CD4-positive, alpha-beta T cell treated with Interleukin-15 for 1 hour (primary cell): Measurements from ENCODE around the gene MAPT.

Experiments used
- DNase-seq: peaks from one replicate; pipeline ENCODE4 v3.0.0-alpha.2; 2020

The MAPT gene

DNA sequence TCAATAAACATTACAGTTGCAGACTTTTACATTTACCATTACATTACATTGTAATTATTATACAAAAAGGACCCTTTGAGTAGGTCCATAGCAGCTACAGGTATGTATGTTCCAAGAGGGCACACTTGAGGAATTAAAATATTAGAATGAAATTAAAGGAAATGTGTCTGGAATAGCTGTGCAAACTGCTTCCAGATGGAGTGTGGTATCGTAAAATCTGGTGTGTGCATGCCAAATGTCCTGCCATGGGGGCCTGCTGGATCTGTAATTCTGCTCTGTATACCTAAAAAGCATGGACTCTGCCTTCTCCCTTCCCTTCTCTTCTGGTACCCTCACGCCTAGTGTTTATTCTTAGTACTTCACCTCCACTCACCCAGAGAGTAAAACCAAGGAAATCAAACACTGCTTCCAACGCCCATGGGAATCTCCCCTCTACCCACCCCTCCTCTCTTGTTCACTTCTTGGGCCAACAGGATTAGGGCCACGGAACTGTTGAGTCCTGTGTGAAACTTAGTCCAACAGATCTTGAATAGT is 143.4 kb downstream of the MAPT start:
- no peak for DNase-seq

DNA sequence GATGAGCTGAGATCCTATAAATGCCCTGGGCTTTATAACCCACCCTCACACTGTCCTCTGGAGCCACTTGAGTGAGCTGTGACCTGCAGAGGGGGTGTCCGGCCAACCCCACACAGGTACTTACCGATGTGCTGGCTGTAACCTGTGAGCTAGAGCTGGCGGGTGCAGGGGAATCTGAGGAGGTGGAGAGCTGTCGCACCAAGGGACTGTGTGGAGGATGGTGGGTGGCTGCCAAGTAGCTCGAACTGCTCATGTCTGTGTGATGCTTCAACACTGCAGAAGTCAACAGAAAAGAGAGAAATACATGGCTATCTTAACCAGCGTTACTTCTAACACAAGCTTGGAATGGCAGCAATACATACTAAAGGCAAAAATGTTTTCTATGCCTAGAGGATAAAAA is 144.1 kb downstream of the MAPT start:
- DNase-seq = no peak

DNA sequence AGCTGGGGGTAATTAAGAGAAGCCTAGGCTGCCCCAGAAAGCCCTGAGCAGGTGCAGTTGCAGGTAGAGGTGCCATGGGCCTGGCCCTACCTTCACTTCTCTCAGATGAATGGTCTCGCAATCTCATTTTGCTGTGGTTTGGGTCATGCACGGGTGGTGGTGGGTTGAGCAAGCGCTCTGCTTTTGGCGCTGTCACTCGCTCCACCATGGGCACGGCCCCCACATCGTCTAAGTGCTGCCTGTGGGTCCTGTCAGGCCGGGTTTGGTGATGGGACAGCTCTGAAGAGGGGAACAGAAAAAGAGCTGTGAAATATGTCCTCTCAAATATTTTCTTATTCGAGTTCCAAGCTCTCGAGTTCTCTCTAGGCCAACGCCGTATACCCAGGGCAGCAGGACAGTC is 144.6 kb downstream of the MAPT start:
- DNase-seq = no peak

DNA sequence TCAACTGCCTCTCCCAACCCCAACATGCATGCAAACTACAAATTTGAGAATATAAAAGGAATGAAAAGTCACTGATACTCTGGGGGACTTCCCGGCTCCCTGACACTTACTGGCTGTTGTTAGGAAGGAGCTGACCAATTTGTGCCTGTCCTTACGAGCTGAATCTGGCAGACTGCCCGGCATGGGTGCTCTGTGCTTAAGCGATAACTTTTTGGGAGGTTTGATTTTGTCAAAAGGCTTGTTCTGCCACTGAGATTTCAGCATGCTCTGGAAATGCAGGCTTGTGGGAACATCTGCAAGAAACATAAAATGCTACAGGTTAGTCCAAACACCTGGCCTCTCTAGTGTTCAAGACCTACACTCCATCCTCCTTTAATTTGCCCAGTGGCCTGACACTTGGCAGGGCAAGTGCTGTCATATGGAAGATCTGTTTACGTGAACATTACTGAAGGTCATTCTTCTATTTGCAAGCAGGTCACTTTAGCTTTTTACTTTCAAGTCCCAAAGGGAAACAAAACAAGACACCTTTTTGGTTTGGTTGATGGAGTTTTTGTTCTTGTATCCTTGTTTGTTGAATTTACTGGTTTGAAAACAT is 145.3 kb downstream of the MAPT start:
- DNase-seq = no peak

DNA sequence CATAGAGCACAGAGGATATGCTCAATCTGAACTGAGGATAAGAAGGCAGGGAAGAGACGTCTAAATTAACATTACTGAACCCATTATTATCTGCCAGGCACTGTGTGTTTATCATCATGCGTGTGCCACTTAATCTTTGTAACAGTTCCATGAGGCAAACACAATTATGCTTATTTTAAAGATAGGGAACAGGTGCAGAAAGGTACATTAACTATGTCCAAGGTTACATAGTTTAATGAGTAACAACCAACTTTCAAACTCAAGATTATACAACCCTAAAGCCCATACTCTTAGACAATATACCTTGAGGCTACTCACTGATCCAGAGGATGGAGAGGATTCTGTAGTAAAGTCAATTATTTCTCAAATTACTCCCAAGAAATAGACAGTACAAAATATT is 147.9 kb downstream of the MAPT start:
- no peak for DNase-seq

DNA sequence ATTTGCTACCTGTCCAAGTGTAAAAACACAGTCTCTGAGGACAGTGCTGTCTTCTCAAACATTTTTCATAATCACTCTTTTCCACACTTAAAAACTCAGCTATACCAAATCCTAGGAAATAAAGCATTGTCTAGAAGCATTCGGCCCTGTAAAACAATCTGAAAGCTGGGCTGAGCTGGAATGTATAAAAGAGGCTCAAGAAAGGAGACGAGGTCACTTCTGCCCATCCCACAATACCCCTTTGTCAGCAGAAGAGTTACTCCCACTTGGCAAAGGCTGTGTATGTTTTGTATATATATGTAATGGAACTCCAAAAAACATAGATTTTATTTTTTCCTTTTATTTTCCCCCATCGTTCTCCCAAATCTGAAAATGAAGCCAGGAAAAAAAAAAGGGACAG is 148.6 kb downstream of the MAPT start:
- DNase-seq = no peak

DNA sequence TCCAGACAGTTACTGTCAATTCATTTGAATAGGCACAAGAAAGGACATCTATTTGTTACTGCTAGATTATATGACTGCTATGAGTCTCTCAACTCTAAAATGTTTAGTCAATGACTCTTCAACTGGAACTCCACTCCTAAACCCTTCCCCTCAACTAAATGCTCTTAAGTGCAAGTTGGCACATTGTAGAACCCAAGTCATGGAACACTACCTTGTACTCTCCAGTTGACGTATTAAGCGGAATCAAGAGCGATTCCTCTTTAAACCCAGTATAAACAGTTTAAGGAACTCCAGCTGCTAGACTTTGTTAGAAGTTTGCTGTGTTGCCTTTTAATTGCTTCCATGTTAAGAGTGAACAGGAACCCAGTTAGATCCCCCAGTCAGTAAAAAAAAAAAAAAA is 149.3 kb downstream of the MAPT start:
- no peak for DNase-seq

DNA sequence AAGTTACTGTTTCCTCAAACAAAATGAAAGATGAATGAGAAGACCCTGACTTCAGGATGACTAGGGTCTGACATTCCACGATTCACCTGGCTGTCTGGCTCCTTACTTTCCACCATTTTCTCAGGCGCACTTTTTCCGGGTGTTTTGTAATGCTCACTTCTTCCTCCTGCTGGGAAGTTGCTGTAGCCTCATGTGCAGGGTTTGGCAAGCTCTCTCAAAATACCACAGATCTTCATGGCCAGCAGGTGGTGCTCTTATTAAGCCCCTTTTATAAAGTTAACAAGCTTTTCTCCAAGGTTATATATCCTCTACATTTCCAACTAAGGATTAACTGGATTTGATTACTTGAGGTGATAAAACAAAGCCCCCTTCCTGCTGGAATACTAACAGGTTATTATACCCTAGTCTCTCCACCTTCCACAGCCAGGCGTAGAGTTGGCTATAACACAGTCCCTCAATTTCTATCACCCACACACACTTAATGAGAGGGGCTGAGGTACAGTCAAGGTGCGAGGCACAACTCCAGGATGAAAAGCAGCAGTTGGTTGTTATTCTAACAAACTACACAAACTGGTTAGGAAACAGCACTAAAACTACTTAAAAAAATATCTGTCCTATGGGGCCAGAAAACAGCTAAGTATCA is 150.1 kb downstream of the MAPT start:
- DNase-seq = peak; percentile 45

DNA sequence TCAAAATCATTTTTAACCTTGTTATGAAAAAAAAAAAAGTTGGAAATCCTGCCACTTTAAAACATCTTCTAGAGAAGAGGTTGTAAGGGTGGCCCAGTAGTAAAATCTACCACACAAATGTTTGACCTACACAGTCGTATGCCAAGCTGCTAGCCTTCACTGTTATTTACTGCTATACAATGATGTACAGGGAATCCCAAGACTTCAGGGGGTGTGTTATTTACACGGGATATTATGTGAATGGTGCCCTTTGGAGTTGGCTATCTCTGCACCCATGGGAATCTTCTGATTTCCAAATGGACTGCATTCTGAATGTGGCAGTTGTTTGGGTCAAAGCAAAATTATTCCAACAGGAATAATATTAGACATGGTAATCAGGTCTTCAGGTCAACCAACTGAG is 150.6 kb downstream of the MAPT start:
- no peak for DNase-seq

DNA sequence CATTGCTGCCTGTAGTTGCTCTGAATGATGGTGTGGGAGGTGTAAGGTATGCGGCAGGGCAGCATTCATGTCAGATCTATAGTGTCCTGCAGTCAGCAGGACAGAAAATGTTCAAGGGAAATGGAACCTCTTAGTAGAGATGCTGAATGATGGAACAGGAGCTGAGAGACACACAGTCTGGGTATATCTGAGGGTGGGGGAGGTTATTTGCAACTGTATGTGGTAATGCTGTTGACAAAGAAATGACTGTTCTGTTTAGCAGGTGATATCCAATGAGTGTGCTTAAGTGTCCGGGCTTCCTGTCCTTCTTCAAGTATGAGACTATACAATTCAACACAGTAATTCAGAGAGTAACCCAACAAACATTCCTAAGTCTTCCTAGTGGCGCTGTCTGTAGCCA is 151.3 kb downstream of the MAPT start:
- no peak for DNase-seq

DNA sequence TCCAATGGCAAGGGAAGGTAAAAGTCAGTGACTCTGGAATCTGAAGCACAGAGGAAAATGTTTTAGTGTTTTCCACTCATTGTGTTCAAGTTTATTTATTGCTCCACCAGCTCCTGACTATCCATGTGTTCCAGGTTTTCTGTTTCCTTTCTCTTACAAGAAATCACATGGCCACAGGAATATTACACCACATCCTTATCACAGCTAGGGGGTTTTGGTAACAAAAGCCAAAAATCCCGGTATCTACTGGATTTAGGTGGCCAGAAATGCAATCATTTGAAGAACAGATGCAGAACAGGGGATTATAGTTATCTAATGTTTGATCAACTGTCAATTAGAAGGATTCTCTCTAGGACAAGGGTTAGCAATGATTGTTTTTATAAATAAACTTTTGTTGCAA is 152.6 kb downstream of the MAPT start:
- DNase-seq = no peak

DNA sequence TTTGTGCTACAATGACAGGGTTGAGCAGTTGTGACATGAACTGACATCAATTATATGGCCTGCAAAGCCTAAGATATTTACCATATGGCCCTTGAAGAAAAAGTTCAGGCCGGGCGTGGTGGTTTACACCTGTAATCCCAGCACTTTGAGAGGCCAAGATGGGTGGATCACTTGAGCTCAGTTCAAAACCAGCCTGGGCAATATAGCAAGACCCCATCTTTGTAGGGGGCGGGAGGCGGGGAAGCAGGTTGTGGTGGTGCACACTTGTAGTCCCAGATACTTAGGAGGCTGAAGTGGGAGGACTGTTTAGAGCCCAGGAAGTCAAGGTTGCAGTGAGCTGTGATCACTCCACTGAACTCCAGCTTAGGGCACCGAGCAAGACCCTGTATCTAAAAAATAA is 153.0 kb downstream of the MAPT start:
- no peak for DNase-seq

DNA sequence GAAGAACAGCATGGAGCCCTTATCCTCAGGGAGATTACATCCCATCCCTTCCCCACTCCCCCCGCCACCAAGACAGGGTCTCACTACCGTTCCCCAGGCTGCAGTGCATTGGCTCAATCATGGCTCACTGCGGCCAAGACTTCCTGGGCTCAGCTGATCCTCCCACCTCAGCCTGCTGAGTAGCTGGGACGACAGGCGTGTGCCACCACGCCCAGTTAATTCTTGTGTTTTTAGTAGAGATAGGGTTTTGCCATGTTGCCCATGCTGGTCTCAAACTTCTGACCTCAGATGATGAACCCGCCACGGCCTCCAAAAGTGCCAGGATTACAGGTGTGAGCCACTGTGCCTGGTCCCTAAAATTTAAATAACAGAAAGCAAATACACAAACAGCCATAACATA is 153.5 kb downstream of the MAPT start:
- DNase-seq = no peak

DNA sequence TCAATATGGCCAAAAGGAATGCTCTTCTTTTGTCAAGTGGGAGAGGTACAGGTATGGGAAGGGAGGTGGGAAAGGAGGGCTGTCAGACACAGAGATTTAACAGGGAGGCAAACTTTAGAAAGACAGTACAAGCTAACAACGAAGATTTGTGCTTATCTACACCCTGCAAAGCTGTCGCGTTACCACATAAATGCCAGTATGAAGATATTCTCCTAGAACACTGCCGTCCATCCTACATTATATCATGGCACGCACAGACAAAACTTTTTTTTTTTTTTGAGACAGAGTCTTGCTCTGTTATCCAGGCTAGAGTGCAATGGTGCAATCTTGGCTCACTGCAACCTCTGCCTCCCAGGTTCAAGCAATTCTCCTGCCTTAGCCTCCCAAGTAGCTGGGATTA is 155.3 kb downstream of the MAPT start:
- DNase-seq = no peak

DNA sequence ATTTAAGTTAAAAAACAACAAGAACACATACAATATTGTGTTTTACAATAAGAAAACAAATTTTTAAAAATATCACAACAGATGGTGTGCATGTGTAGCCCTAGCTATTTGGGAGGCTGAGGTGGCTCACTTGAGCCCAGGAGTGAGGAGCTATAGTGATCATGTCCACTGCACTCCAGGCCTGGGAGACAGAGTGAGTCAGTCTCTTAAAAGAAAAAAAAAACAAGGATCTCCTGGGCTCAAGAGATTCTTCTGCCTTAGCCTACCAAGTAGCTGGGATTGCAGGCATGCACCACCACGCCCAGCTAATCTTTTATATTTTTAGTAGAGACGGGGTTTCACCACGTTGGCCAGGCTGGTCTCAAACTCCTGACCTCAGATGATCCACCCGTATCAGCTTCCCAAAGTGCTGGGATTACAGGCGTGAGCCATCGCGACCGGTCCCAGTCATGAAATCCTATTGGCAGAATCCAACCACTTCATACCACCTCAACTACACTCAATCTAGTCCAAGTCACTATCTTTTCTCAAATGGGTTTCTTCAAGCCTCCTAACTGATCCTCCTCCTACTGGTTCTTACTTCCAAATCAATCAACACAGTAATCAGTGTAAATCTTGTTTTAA is 159.7 kb downstream of the MAPT start:
- DNase-seq = no peak

DNA sequence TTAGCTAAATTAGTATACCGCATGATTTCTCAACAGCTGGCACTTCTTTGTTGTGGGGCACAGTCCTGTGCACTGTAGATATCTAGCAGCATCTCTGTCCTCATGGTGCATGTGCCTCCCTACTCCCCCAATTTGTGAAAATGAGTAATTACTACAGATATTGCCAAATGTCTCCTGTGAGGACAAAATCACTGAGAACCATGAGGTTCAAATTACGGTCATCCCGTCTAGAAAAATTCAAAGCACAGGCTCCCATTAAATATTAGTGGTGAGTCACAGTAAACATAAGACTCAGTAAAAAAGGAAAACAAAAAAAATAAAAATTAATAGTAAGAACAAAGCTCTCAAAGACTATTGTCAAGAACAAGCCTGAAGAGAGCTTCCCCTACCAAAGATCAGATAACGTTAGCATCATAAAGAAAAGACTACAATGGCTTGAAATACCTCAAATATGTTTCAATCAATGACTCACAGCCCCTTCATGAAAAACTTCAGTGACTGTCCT is 162.5 kb downstream of the MAPT start:
- DNase-seq = no peak

DNA sequence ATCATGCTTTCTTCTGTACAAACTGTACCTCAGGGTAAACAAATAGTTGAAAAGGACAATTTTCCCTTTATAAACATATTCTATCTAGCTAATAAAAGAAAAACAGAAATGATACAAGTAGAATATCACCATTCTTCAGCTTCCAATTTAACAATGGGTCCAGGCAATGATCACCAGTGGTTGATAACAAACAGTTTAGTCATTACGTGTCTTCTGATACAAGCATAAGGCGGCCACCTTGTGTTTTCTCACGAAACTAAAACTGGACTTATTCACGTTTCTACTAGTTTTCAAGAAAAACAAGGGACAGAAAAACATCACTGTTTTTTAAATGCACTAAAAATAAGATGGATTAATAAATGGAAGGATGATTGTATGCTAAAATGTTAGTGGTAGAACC is 163.0 kb downstream of the MAPT start:
- DNase-seq = no peak

DNA sequence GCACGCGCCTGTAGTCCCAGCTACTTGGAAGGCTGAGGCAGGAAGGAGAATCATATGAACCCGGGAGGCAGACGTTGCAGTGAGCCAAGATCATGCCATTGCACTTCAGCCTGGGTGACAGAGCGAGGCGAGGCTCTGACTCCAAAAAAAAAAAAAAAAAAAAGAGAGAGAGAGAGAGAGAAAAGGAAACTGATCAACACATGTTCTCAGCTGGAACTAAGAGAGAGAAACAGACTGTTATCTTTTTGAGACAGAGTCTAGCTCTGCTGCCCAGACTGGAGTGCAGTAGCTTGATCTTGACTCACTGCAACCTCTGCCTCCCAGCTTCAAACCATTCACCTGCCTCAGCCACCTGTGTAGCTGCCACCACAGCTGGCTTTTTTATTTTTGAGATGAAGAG is 165.1 kb downstream of the MAPT start:
- DNase-seq = no peak

DNA sequence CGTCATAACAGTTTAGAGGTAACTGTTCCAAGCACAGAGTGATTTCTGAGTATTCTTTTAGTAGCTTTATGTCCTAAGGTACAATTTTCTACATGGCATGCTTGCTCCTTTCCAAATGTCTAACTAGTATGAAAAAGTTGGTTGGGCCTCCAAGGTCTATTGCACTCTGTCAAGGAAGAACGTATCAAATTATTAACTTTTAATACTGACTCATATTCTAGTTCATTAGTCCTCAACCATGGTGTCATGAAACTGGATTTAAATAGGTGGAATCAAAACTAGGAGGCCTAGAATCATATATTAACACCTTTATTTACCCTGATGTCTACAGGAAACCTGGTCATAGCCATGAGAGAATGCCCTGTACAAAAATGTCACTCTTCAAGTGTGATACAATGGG is 166.1 kb downstream of the MAPT start:
- DNase-seq = no peak

DNA sequence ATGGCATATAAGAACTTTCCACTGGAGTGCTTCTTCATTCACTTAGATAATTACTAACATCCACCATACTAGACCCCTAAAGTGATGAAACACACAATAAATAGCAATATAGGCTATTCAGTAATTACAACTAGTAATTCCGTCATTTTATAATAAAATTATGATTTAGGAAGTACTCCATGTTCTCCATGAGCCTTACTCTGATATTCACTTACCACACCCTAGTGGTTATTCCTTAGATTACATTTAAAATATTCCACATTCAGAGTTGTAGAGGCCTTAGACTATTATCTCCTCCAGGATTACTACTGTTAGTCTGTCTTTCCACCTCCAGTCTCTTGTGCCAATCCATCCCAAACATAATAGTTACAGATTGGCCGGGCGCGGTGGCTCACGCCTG is 167.1 kb downstream of the MAPT start:
- DNase-seq = no peak

DNA sequence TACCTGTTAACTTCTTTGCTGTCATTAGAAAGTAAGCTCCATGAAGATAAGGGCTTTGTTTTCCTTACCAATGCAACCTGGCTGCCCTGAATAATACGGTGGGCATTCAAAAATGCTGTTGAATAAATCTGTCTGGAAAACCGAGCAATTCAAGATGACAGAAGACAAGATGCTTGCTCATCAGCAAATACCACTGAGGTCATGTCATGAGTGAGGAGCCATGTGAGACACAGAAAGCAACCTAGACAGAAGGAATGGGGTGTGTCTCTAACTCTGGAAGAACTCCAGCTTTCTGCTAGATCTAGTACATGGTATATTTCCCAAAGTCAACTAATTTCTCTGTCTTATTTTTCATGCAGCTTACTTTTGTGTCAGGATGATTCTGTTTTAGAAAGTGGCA is 168.9 kb downstream of the MAPT start:
- no peak for DNase-seq

DNA sequence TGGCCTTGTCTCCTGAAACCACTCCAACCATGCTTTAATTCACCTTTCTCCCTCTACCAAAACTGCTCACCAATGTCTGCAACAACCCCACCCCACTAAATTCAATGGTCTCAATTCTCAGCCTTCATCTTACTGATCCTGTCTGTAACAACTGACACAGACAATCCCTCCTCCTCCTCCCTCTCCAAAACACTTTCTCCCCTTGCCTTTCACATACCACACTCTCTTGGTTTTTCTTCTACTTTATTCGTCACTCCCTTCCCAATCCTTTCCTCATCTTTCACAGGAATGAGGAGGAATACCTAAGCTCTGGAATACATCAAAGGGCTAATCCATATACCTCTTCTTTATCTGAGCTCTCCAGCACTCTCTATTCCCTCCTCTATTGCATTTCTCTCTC is 170.1 kb downstream of the MAPT start:
- no peak for DNase-seq

DNA sequence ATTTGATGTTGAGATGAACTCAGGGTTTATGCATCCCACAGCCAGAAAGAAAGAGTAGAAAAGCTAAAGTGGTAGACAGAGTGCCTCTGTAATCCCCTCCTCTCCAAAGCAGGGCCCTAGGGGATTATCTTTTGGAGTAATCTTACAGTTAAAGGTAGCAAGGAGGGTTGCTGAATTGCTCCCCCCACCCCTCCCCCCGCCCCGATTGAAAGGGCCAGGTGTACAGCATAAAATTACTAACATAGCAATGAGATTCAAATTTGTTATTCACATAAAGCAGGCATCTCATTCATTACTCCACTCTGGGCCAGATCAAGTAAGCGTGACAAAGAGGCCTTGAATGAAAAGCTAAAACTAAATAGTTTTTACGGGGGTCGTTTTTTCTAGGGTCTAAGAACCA is 177.4 kb downstream of the MAPT start:
- DNase-seq = no peak

DNA sequence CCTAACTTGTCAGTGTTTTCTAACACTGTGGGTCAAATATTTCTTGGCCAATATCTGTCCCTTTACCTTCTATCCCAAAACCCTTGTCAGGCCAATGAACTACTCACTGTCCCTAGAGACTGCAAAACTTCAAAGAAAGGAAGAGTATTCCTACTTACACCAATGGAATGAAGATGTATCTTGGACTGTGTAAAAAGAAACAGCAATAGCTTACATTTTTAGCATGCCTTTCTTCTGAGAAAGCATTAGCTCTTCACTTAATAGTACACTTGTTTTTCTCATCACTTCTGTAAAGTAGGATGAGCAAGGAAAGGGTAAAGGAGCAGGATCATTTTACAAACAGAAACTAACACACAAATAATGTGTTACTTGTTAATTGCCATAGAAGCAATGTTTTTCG is 178.6 kb downstream of the MAPT start:
- no peak for DNase-seq

DNA sequence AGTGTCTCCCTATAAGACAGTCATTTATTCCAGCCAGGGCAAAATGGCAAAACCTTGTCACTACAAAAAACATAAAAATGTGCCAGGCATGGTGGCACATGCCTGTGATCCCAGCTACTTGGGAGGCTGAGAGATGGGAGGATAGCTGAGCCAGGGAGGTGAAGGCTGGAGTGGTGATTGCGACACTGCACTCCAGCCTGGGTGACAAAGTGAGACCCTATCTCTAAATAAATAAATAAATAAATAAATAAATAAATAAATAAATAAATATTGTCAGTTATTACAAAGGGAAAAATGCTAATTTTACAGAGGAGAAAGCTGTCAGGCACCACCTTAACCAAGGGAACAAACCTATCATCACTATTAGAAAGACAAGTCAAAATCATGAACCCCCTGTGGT is 180.2 kb downstream of the MAPT start:
- no peak for DNase-seq
